Stimulated activated CD8-positive, alpha-beta memory T cell treated with anti-CD3 and anti-CD28 coated beads, Interleukin-15, amount 100 ng/mL, for 1 hour (primary cell): ENCODE results near the gene FOXA3.

Experiments used
- DNase-seq: peaks from one replicate; pipeline ENCODE4 v3.0.0-alpha.2; 2020; ENCODE audit warnings: low read depth

Gene FOXA3

GRCh38 chr19:45922281-45922680 lies 58.2 kb downstream of the FOXA3 start:
- no peak for DNase-seq
